ENCODE measurements around the gene PLEKHM3.

DNA sequence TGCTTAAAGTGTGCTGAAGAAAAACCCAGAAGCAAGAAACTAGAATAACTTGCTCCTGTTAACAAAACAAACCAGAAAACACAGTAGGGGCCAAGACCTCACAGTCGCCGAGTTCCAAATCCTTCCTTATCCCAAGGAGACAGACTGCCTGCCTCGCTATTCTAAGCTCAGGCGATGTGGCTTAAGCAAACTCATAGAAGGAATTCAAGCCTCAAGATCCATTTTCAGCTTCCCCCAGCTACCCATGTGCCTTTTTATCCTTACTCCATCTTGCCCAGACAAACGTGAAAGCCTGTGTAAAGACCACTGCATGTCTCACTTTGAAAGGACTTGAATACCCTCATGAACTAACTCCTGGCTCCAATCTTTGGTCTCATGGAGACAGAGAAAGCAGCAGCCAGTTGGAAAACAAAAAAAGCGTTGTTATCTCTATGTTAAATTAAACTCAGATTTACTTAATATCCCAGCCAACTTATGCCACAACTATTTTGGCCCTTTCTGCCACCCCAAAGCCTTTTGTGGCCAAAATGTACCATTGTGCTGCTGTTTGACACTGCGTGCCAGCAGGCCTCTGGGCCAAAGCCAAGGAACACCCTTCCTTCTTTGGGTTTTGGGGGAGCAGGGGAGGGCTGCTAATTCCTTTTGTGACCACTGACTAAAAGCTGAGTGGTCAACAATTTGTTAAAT is 132.5 kb downstream of the PLEKHM3 start:
- TF ChIP-seq, protein P1, sequence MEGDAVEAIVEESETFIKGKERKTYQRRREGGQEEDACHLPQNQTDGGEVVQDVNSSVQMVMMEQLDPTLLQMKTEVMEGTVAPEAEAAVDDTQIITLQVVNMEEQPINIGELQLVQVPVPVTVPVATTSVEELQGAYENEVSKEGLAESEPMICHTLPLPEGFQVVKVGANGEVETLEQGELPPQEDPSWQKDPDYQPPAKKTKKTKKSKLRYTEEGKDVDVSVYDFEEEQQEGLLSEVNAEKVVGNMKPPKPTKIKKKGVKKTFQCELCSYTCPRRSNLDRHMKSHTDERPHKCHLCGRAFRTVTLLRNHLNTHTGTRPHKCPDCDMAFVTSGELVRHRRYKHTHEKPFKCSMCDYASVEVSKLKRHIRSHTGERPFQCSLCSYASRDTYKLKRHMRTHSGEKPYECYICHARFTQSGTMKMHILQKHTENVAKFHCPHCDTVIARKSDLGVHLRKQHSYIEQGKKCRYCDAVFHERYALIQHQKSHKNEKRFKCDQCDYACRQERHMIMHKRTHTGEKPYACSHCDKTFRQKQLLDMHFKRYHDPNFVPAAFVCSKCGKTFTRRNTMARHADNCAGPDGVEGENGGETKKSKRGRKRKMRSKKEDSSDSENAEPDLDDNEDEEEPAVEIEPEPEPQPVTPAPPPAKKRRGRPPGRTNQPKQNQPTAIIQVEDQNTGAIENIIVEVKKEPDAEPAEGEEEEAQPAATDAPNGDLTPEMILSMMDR (conservative IDR thresholded peaks at IDR 0.05; ENCODE audit: low read depth, low read length), result no peak
- TF ChIP-seq EZH2 (IDR thresholded peaks at IDR 0.05; ENCODE audit: borderline replicate concordance, low read depth, low read length, poor library complexity, severe bottlenecking), result no peak

Measured in A673 (cell line).